Measurements from ENCODE around the gene PCYT1A. TPM values are rescaled to one million over a fixed set of nuclear protein-coding genes. Genes with fewer than 3 reads are reported as not detected.

The PCYT1A gene
- total RNA-seq, 1 experiment from 2014 or later: 96.8 TPM

Other genes with a start within 250 kb of the PCYT1A start
- gene TFRC, start 205.6 kb downstream of the PCYT1A start, total RNA-seq (2021; ENCODE audit: unreplicated experiment): 604 TPM
- gene ZDHHC19, start 76.3 kb downstream of the PCYT1A start, total RNA-seq (2021; ENCODE audit: unreplicated experiment): 0.33 TPM
- not detected for gene SLC51A, start 71.2 kb downstream of the PCYT1A start, total RNA-seq (2021; ENCODE audit: unreplicated experiment)
- 41.4 TPM for gene DYNLT2B, start 30.5 kb upstream of the PCYT1A start, total RNA-seq (2021; ENCODE audit: unreplicated experiment)
- not detected for gene TM4SF19, start 50.7 kb upstream of the PCYT1A start, total RNA-seq (2021; ENCODE audit: unreplicated experiment)
- 61.7 TPM for gene UBXN7, start 144.7 kb upstream of the PCYT1A start, total RNA-seq (2021; ENCODE audit: unreplicated experiment)
- 21.3 TPM for gene RNF168, start 216.0 kb upstream of the PCYT1A start, total RNA-seq (2021; ENCODE audit: unreplicated experiment)
- not detected for gene SMCO1, start 227.6 kb upstream of the PCYT1A start, total RNA-seq (2021; ENCODE audit: unreplicated experiment)